Skeletal muscle tissue (tissue), 4 donors: ENCODE results near the gene TMEFF1. TPM values are rescaled to one million over a fixed set of nuclear protein-coding genes. Genes with fewer than 3 reads are reported as not detected.
"Not testable (repeated sequence)": the region's sequence is repeated elsewhere in the genome, so short reads cannot be mapped to it uniquely, and the experiment has no call there.

Experiments used
- H3K27ac ChIP-seq: one replicate; pipeline ENCODE4 v1.7.0; 2013; ENCODE audit warnings: mild to moderate bottlenecking, low read depth, low read length, inconsistent platforms
- H3K27me3 ChIP-seq, 3 donors: one replicate each; pipeline ENCODE4 v1.7.0; 2013; ENCODE audit warnings: low read length in 3 of 3; ENCODE audit not compliant: control insufficient read depth in 3 of 3, insufficient read depth in 3 of 3
- H3K36me3 ChIP-seq, 3 donors: one replicate each; pipeline ENCODE4 v1.7.0; 2013; ENCODE audit warnings: low read length in 3 of 3; ENCODE audit not compliant: control insufficient read depth in 3 of 3, insufficient read depth in 3 of 3
- H3K4me1 ChIP-seq, 3 donors: one replicate each; pipeline ENCODE4 v1.7.0; 2013; ENCODE audit warnings: low read length in 3 of 3, mild to moderate bottlenecking in 3 of 3; ENCODE audit not compliant: control insufficient read depth in 3 of 3, insufficient read depth in 3 of 3
- H3K4me3 ChIP-seq, 3 donors: one replicate each; pipeline ENCODE4 v1.7.0; 2013; ENCODE audit warnings: low read length in 3 of 3
- H3K9ac ChIP-seq, 3 donors: one replicate each; pipeline ENCODE4 v1.7.0; 2013; ENCODE audit warnings: low read length in 3 of 3, mild to moderate bottlenecking in 3 of 3, moderate library complexity in 2 of 3, low read depth in 1 of 3
- H3K9me3 ChIP-seq, 3 donors: one replicate each; pipeline ENCODE4 v1.7.0; 2013; ENCODE audit warnings: low read length in 3 of 3; ENCODE audit not compliant: control insufficient read depth in 3 of 3
- total RNA-seq: library from RNA; depleted of rRNA; stranded (reverse); fragments of >200 nt; gene quantifications from one replicate; pipeline ENCODE4 v1.2.3, GENCODE V29; 2014
- donor health status: Osteomylitis.

The TMEFF1 gene
- total RNA-seq, 1 donor from 2014 or later: not detected

GRCh38 chr9:100515578-100516494 lies 42.9 kb downstream of the TMEFF1 start:
- H3K9ac ChIP-seq: no peak overlapping the region
- no peak overlapping the region for H3K27ac ChIP-seq
- no peaks in the 10 kb centered on the region for H3K4me1 ChIP-seq
- no peak overlapping the region for H3K4me3 ChIP-seq
- no peaks in the 10 kb centered on the region for H3K27me3 ChIP-seq
- H3K36me3 ChIP-seq: no peaks in the 10 kb centered on the region
- H3K9me3 ChIP-seq: no peaks in the 10 kb centered on the region

GRCh38 chr9:100521282-100521681 lies 48.3 kb downstream of the TMEFF1 start:
- no peak overlapping the region for H3K27ac ChIP-seq
- no peaks in the 10 kb centered on the region for H3K36me3 ChIP-seq
- H3K4me1 ChIP-seq: no peaks in the 10 kb centered on the region
- H3K4me3 ChIP-seq: no peak overlapping the region
- H3K9me3 ChIP-seq: no peaks in the 10 kb centered on the region
- no peak overlapping the region for H3K9ac ChIP-seq
- H3K27me3 ChIP-seq: no peaks in the 10 kb centered on the region

DNA sequence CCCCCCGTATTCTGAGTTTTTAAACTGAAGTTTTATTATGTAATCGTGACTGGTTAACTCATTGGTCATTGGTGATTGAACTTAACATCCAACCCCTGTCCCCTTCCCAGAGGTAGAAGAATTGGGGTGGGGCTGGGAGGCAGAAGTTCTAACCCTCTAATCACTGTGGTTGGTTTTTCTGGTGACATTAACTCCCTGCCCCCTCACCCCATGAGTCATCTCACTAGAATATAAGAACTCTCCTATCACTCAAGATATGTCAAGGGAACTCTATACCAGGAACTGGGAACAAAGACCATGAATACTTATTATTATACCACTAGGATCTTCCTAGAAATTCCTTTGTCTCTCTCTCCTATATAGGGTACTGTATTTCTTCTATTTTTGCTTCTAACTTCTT lies 52.6 kb downstream of the TMEFF1 start:
- Histone ChIP-seq H3K4me3 (no peak overlapping the region), H3K27ac (no peak overlapping the region), H3K27me3 (no peaks in the 10 kb centered on the region), H3K9me3 (no peaks in the 10 kb centered on the region), H3K4me1 (no peaks in the 10 kb centered on the region), H3K9ac (no peak overlapping the region), H3K36me3 (no peaks in the 10 kb centered on the region)

GRCh38 chr9:100527180-100527794 lies 54.3 kb downstream of the TMEFF1 start:
- H3K36me3 ChIP-seq, H3K4me3 ChIP-seq, H3K9me3 ChIP-seq, H3K9ac ChIP-seq, H3K27me3 ChIP-seq, H3K27ac ChIP-seq, H3K4me1 ChIP-seq: not testable (repeated sequence)

GRCh38 chr9:100534401-100534800 lies 61.5 kb downstream of the TMEFF1 start:
- no peak overlapping the region for H3K9ac ChIP-seq

GRCh38 chr9:100540327-100540726 lies 67.4 kb downstream of the TMEFF1 start:
- no peak overlapping the region for H3K27ac ChIP-seq
- no peak overlapping the region for H3K9ac ChIP-seq
- no peaks in the 10 kb centered on the region for H3K27me3 ChIP-seq
- H3K9me3 ChIP-seq: no peaks in the 10 kb centered on the region
- no peaks in the 10 kb centered on the region for H3K36me3 ChIP-seq
- H3K4me1 ChIP-seq: no peaks in the 10 kb centered on the region
- H3K4me3 ChIP-seq: no peak overlapping the region

More at GRCh38 chr9:100534401-100534800, 61.5 kb downstream of the TMEFF1 start:
- Histone ChIP-seq H3K9me3 (no peaks in the 10 kb centered on the region), H3K27ac (no peak overlapping the region), H3K4me3 (no peak overlapping the region), H3K27me3 (no peaks in the 10 kb centered on the region), H3K4me1 (no peaks in the 10 kb centered on the region), H3K36me3 (no peaks in the 10 kb centered on the region)

- no peaks in the 10 kb centered on the region for H3K4me1 ChIP-seq
- H3K9ac ChIP-seq: no peak overlapping the region
- H3K27ac ChIP-seq: no peak overlapping the region
- H3K9me3 ChIP-seq: no peaks in the 10 kb centered on the region
- H3K27me3 ChIP-seq: no peaks in the 10 kb centered on the region
- H3K36me3 ChIP-seq: peaks cover 0 to 5% (median 0%) of the 10 kb centered on the region in 3 donors
- no peak overlapping the region for H3K4me3 ChIP-seq
Measured at GRCh38 chr9:100549048-100549447, 76.1 kb downstream of the TMEFF1 start.

GRCh38 chr9:100554935-100555401 lies 82.0 kb downstream of the TMEFF1 start:
- Histone ChIP-seq H3K36me3 (peaks cover 0 to 2% (median 0%) of the 10 kb centered on the region in 3 donors), H3K9me3 (no peaks in the 10 kb centered on the region), H3K27me3 (no peaks in the 10 kb centered on the region), H3K27ac (no peak overlapping the region), H3K4me3 (no peak overlapping the region), H3K4me1 (no peaks in the 10 kb centered on the region), H3K9ac (no peak overlapping the region)

DNA sequence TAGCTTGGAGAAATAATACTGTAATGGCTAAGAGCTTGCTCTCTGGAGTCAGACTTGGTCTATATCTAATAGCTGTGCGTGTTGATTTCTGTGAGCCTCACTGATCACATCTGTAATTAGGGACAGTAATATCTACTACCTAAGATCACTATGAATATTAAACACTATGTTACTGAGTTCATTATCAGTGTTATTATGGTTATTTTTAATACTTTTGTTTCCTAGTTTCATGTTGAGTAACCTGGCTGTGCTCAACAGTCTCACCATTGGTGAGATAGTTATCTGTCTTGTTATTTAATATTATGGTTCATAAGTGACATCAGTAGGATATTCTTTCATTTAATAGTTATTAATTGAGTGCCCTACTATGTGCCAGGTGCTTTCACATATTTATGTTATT lies 82.5 kb downstream of the TMEFF1 start:
- Histone ChIP-seq H3K4me1 (no peaks in the 10 kb centered on the region), H3K4me3 (no peak overlapping the region), H3K9me3 (no peaks in the 10 kb centered on the region), H3K36me3 (no peaks in the 10 kb centered on the region), H3K27ac (no peak overlapping the region), H3K27me3 (no peaks in the 10 kb centered on the region), H3K9ac (no peak overlapping the region)

GRCh38 chr9:100557053-100557452 lies 84.1 kb downstream of the TMEFF1 start:
- Histone ChIP-seq H3K4me1 (no peaks in the 10 kb centered on the region), H3K36me3 (no peaks in the 10 kb centered on the region), H3K27me3 (no peaks in the 10 kb centered on the region), H3K27ac (no peak overlapping the region), H3K9me3 (no peaks in the 10 kb centered on the region), H3K4me3 (no peak overlapping the region), H3K9ac (no peak overlapping the region)
